GM18951 (cell line): ENCODE measurements around the gene LSR.
"Not testable (repeated sequence)": the region's sequence is repeated elsewhere in the genome, so short reads cannot be mapped to it uniquely, and the experiment has no call there.

Source experiments
- POLR2A ChIP-seq: IDR thresholded peaks from 4 replicates; pipeline ENCODE4 v1.6.1; 2011; ENCODE audit warnings: mild to moderate bottlenecking; ENCODE audit not compliant: insufficient read length, insufficient read depth; ENCODE audit errors: extremely low read depth
- in situ Hi-C: fragments of 300-500 bp; cut with MboI; formaldehyde crosslinking; loops from one replicate; pipeline ENCODE4 v1.12.0; 2022; ENCODE audit warnings: low sequenced_read_pairs, mixed read lengths, inconsistent platforms; ENCODE audit not compliant: unreplicated experiment

Gene LSR

GRCh38 chr19:35211545-35212230, 37.1 kb upstream of the LSR start:
- in situ Hi-C loops: no loop called here
- no peak for TF ChIP-seq POLR2A

- TF ChIP-seq POLR2A: no peak
- in situ Hi-C loops: no loop called here
Observed at GRCh38 chr19:35212241-35212640, 36.6 kb upstream of the LSR start.

- in situ Hi-C loops: no loop called here
Observed at GRCh38 chr19:35213663-35214632, 34.9 kb upstream of the LSR start.

GRCh38 chr19:35214766-35215422, 33.9 kb upstream of the LSR start:
- in situ Hi-C loops: no loop called here
- TF ChIP-seq POLR2A: no peak

More at GRCh38 chr19:35213663-35214632, 34.9 kb upstream of the LSR start:
- TF ChIP-seq POLR2A: no peak

GRCh38 chr19:35216016-35216832, 32.6 kb upstream of the LSR start:
- no peak for TF ChIP-seq POLR2A
- in situ Hi-C loops: no loop called here

- TF ChIP-seq POLR2A: no peak
- in situ Hi-C loops: no loop called here
Observed at GRCh38 chr19:35216833-35217648, 31.8 kb upstream of the LSR start.

- in situ Hi-C loops: no loop called here
- TF ChIP-seq POLR2A: no peak
Observed at GRCh38 chr19:35217649-35217990, 31.2 kb upstream of the LSR start.

GRCh38 chr19:35219008-35219407, 29.8 kb upstream of the LSR start:
- no peak for TF ChIP-seq POLR2A
- in situ Hi-C loops: no loop called here

- in situ Hi-C loops: no loop called here
- no peak for TF ChIP-seq POLR2A
Observed at GRCh38 chr19:35220315-35220921, 28.4 kb upstream of the LSR start.

GRCh38 chr19:35220973-35221590, 27.7 kb upstream of the LSR start:
- in situ Hi-C loops: not testable (repeated sequence)

- in situ Hi-C loops: no loop called here
- TF ChIP-seq POLR2A: no peak
Observed at GRCh38 chr19:35222373-35223015, 26.3 kb upstream of the LSR start.
